A549 (cell line): ENCODE measurements around the gene UMAD1.

Source experiments
- BHLHE40 ChIP-seq: IDR thresholded peaks from 2 replicates; pipeline ENCODE4 v1.6.1; 2012; ENCODE audit warnings: low read depth, low read length, inconsistent platforms
- EHMT2 ChIP-seq: fragments of 200-600 bp; sonication (generic); IDR thresholded peaks from 2 replicates; pipeline ENCODE4 v1.6.1; 2016; ENCODE audit warnings: antibody characterized with exemption, low read depth, mild to moderate bottlenecking, moderate library complexity
- EP300 ChIP-seq, 2 experiments: fragments of >200 bp; sonication (Bioruptor Twin); formaldehyde crosslinking; IDR thresholded peaks; 2 replicates in 1 of 2; 3 replicates in 1 of 2; pipeline ENCODE4 v1.6.1; 2016 to 2017
- FOSL2 ChIP-seq, 2 experiments: fragments of 450-650 bp in 1 of 2; fragments of >200 bp in 1 of 2; sonication (Bioruptor Twin) in 1 of 2; formaldehyde crosslinking; IDR thresholded peaks; 2 replicates each; pipeline versions ENCODE4 v1.5.0 to v1.6.1; 2016 to 2020; ENCODE audit warnings: mild to moderate bottlenecking in 1 of 2, moderate library complexity in 1 of 2
- POLR2AphosphoS2 ChIP-seq: conservative IDR thresholded peaks from 2 replicates; pipeline ENCODE4 v1.6.1; 2012; ENCODE audit warnings: low read length, improper control_type of control experiment, inconsistent platforms
- RAD21 ChIP-seq, 2 experiments: fragments of >200 bp in 1 of 2; sonication (Bioruptor Twin) in 1 of 2; formaldehyde crosslinking in 1 of 2; IDR thresholded peaks in 1 of 2; conservative IDR thresholded peaks in 1 of 2; 2 replicates in 1 of 2; 3 replicates in 1 of 2; pipeline ENCODE4 v1.6.1; 2012 to 2018; ENCODE audit warnings: inconsistent platforms in 1 of 2
- RCOR1 ChIP-seq: fragments of 150-350 bp; IDR thresholded peaks from 2 replicates; pipeline ENCODE4 v1.6.1; 2014; ENCODE audit warnings: antibody characterized with exemption, low read length, low read depth
- TF ChIP-seq, protein P1 (sequence below): fragments of >200 bp; sonication (Bioruptor Twin); formaldehyde crosslinking; IDR thresholded peaks from 3 replicates; pipeline ENCODE4 v1.5.1; 2016
- TF ChIP-seq, protein P2 (sequence below): fragments of 200-600 bp; sonication (generic); IDR thresholded peaks from 2 replicates; pipeline ENCODE4 v1.6.1; 2016; ENCODE audit warnings: antibody characterized with exemption, mild to moderate bottlenecking, moderate library complexity
- TF ChIP-seq, protein P3 (sequence below): IDR thresholded peaks from 2 replicates; pipeline ENCODE4 v1.6.1; 2012
- TF ChIP-seq, protein P4 (sequence below): fragments of 450-650 bp; IDR thresholded peaks from 2 replicates; pipeline ENCODE4 v1.6.1; 2014; ENCODE audit warnings: antibody characterized with exemption

DNA sequence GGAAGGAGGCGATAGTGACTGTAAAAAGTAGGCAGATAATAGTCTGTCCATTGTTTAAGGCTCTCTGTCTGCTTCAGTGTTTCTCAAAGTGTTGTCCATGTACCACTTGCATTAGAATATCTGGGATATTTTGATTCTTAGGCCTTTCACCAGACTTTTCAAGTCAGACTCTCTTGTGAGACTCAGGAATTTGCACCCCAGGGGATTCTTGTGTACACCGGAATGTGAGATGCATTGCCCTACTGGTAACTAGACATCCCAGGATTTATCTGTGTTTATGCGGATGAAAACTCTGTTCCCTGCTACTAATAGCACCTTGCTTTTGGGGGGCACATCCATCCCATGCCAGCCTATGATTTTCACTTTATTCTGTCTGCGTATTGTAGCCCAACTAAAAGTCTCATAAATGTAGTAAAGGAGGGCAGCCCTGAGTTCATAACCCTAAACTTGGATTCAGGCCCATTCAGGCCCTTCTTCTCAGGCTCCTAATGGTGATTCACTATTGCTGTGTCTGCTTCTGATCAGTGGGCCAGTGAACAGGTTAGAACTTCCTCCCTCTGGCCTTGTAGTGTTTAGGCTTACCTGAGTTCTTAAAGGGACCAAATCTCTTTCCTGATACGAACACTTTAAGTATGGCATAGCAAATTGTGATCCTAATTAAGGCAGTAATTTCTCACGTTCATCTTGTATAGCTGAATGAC is 149.6 kb downstream of the UMAD1 start:
- TF ChIP-seq BHLHE40 (no peak), EHMT2 (no peak), FOSL2 (IDR thresholded peaks at IDR 0.05) (no peak), FOSL2 (CRISPR knock-in tag; IDR thresholded peaks at IDR 0.05) (no peak), EP300 (IDR thresholded peaks at IDR 0.05) (no peak), RAD21 (conservative IDR thresholded peaks at IDR 0.05 in 1 of 2, IDR thresholded peaks at IDR 0.05 in 1 of 2) (no peak), POLR2AphosphoS2 (no peak), RCOR1 (no peak)
- TF ChIP-seq, protein P1, sequence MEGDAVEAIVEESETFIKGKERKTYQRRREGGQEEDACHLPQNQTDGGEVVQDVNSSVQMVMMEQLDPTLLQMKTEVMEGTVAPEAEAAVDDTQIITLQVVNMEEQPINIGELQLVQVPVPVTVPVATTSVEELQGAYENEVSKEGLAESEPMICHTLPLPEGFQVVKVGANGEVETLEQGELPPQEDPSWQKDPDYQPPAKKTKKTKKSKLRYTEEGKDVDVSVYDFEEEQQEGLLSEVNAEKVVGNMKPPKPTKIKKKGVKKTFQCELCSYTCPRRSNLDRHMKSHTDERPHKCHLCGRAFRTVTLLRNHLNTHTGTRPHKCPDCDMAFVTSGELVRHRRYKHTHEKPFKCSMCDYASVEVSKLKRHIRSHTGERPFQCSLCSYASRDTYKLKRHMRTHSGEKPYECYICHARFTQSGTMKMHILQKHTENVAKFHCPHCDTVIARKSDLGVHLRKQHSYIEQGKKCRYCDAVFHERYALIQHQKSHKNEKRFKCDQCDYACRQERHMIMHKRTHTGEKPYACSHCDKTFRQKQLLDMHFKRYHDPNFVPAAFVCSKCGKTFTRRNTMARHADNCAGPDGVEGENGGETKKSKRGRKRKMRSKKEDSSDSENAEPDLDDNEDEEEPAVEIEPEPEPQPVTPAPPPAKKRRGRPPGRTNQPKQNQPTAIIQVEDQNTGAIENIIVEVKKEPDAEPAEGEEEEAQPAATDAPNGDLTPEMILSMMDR = no peak
- TF ChIP-seq, protein P2, sequence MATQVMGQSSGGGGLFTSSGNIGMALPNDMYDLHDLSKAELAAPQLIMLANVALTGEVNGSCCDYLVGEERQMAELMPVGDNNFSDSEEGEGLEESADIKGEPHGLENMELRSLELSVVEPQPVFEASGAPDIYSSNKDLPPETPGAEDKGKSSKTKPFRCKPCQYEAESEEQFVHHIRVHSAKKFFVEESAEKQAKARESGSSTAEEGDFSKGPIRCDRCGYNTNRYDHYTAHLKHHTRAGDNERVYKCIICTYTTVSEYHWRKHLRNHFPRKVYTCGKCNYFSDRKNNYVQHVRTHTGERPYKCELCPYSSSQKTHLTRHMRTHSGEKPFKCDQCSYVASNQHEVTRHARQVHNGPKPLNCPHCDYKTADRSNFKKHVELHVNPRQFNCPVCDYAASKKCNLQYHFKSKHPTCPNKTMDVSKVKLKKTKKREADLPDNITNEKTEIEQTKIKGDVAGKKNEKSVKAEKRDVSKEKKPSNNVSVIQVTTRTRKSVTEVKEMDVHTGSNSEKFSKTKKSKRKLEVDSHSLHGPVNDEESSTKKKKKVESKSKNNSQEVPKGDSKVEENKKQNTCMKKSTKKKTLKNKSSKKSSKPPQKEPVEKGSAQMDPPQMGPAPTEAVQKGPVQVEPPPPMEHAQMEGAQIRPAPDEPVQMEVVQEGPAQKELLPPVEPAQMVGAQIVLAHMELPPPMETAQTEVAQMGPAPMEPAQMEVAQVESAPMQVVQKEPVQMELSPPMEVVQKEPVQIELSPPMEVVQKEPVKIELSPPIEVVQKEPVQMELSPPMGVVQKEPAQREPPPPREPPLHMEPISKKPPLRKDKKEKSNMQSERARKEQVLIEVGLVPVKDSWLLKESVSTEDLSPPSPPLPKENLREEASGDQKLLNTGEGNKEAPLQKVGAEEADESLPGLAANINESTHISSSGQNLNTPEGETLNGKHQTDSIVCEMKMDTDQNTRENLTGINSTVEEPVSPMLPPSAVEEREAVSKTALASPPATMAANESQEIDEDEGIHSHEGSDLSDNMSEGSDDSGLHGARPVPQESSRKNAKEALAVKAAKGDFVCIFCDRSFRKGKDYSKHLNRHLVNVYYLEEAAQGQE = no peak
- TF ChIP-seq, protein P3, sequence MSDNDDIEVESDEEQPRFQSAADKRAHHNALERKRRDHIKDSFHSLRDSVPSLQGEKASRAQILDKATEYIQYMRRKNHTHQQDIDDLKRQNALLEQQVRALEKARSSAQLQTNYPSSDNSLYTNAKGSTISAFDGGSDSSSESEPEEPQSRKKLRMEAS = no peak
- TF ChIP-seq, protein P4, sequence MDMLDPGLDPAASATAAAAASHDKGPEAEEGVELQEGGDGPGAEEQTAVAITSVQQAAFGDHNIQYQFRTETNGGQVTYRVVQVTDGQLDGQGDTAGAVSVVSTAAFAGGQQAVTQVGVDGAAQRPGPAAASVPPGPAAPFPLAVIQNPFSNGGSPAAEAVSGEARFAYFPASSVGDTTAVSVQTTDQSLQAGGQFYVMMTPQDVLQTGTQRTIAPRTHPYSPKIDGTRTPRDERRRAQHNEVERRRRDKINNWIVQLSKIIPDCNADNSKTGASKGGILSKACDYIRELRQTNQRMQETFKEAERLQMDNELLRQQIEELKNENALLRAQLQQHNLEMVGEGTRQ = no peak
